HG02840 (cell line): Measurements from ENCODE around the gene TAS2R60.
"Not testable (repeated sequence)": the region's sequence is repeated elsewhere in the genome, so short reads cannot be mapped to it uniquely, and the experiment has no call there.

Experiments
- ATAC-seq: cut with Tn5 transposase; IDR thresholded peaks from one replicate; pipeline ENCODE4 v1.9.1; 2021; ENCODE audit warnings: mild to moderate bottlenecking, moderate library complexity, moderate number of reproducible peaks; ENCODE audit not compliant: unreplicated experiment, low FRiP score

The TAS2R60 gene

GRCh38 chr7:143463957-143464356 is 20.7 kb downstream of the TAS2R60 start:
- ATAC-seq: no peak

- ATAC-seq: no peak
These were observed 24.5 kb downstream of the TAS2R60 start for GRCh38 chr7:143467724-143468123.

GRCh38 chr7:143472071-143472689 is 28.9 kb downstream of the TAS2R60 start:
- not testable (repeated sequence) for ATAC-seq

- ATAC-seq: no peak
These were observed 34.4 kb downstream of the TAS2R60 start, which contains the start of gene TAS2R41 for GRCh38 chr7:143477501-143478150. Gene TAS2R41 (plus strand): TSS chr7:143477873. CDS start chr7:143477873, 0 bp downstream.

GRCh38 chr7:143479055-143479766 is 36.0 kb downstream of the TAS2R60 start:
- ATAC-seq: no peak

- no peak for ATAC-seq
These were observed 37.2 kb downstream of the TAS2R60 start for GRCh38 chr7:143480501-143480900.

GRCh38 chr7:143484119-143484518 is 40.9 kb downstream of the TAS2R60 start:
- no peak for ATAC-seq

GRCh38 chr7:143485094-143485493 is 41.8 kb downstream of the TAS2R60 start:
- no peak for ATAC-seq

- no peak for ATAC-seq
These were observed 42.2 kb downstream of the TAS2R60 start for GRCh38 chr7:143485500-143485899.

GRCh38 chr7:143486266-143486665 is 43.0 kb downstream of the TAS2R60 start:
- ATAC-seq: not testable (repeated sequence)

- no peak for ATAC-seq
These were observed 43.8 kb downstream of the TAS2R60 start for GRCh38 chr7:143487061-143487460.

- ATAC-seq: no peak
These were observed 44.3 kb downstream of the TAS2R60 start for GRCh38 chr7:143487566-143487965.

- ATAC-seq: no peak
These were observed 47.6 kb downstream of the TAS2R60 start for GRCh38 chr7:143490717-143491306.

- no peak for ATAC-seq
These were observed 48.8 kb downstream of the TAS2R60 start for GRCh38 chr7:143492043-143492471.

- ATAC-seq: no peak
These were observed 49.8 kb downstream of the TAS2R60 start for GRCh38 chr7:143492799-143493739.

- ATAC-seq: no peak
These were observed 50.5 kb downstream of the TAS2R60 start for GRCh38 chr7:143493751-143494150.
